Muscle layer of colon (tissue), 2 donors: ENCODE measurements around the gene GFY.

Experiments
- H3K27ac ChIP-seq: one replicate; pipeline ENCODE4 v1.7.0; 2013; ENCODE audit warnings: low read depth, mild to moderate bottlenecking, low read length, moderate library complexity
- H3K27me3 ChIP-seq, 2 donors: one replicate each; pipeline ENCODE4 v1.7.0; 2013; ENCODE audit warnings: low read length in 2 of 2, mild to moderate bottlenecking in 2 of 2; ENCODE audit not compliant: insufficient read depth in 2 of 2, control insufficient read depth in 1 of 2
- H3K36me3 ChIP-seq: one replicate; pipeline ENCODE4 v1.7.0; 2013; ENCODE audit warnings: mild to moderate bottlenecking, low read length; ENCODE audit not compliant: insufficient read depth
- H3K4me1 ChIP-seq: one replicate; pipeline ENCODE4 v1.7.0; 2013; ENCODE audit warnings: mild to moderate bottlenecking, low read length; ENCODE audit not compliant: insufficient read depth
- H3K4me3 ChIP-seq, 2 donors: one replicate each; pipeline ENCODE4 v1.7.0; 2013; ENCODE audit warnings: low read length in 2 of 2, low read depth in 1 of 2, mild to moderate bottlenecking in 1 of 2, moderate library complexity in 1 of 2
- H3K9ac ChIP-seq: one replicate; pipeline ENCODE4 v1.7.0; 2013; ENCODE audit warnings: low read length
- H3K9me3 ChIP-seq: one replicate; pipeline ENCODE4 v1.7.0; 2013; ENCODE audit warnings: mild to moderate bottlenecking, low read length
- donor health status: abdominal sarcoma.
- donor health status: Adenocarcinoma of cecum.

Gene GFY

GRCh38 chr19:49395581-49396407, 29.4 kb upstream of the GFY start:
- no peak overlapping the region for H3K4me3 ChIP-seq
- H3K9me3 ChIP-seq = no peaks in the 10 kb centered on the region
- peaks cover 0 to 14% of the 10 kb centered on the region in 2 donors for H3K27me3 ChIP-seq
- H3K4me1 ChIP-seq = no peaks in the 10 kb centered on the region
- no peak overlapping the region for H3K27ac ChIP-seq
- H3K9ac ChIP-seq = no peak overlapping the region
- H3K36me3 ChIP-seq = no peaks in the 10 kb centered on the region

- no peaks in the 10 kb centered on the region for H3K36me3 ChIP-seq
- no peaks in the 10 kb centered on the region for H3K4me1 ChIP-seq
- no peak overlapping the region for H3K9ac ChIP-seq
- no peak overlapping the region for H3K27ac ChIP-seq
- H3K9me3 ChIP-seq = no peaks in the 10 kb centered on the region
- H3K4me3 ChIP-seq = no peak overlapping the region
- peaks cover 0 to 14% of the 10 kb centered on the region in 2 donors for H3K27me3 ChIP-seq
Measured at GRCh38 chr19:49396738-49397505, 28.3 kb upstream of the GFY start.

GRCh38 chr19:49398001-49398615, 27.1 kb upstream of the GFY start:
- Histone ChIP-seq H3K4me3 (no peak overlapping the region), H3K36me3 (no peaks in the 10 kb centered on the region), H3K4me1 (no peaks in the 10 kb centered on the region), H3K9ac (no peak overlapping the region), H3K9me3 (no peaks in the 10 kb centered on the region), H3K27ac (no peak overlapping the region), H3K27me3 (peaks cover 0 to 14% of the 10 kb centered on the region in 2 donors)

- H3K27me3 ChIP-seq = peaks cover 0 to 13% of the 10 kb centered on the region in 2 donors
- no peaks in the 10 kb centered on the region for H3K36me3 ChIP-seq
- H3K27ac ChIP-seq = no peak overlapping the region
- no peaks in the 10 kb centered on the region for H3K9me3 ChIP-seq
- H3K4me1 ChIP-seq = no peaks in the 10 kb centered on the region
- H3K9ac ChIP-seq = no peak overlapping the region
- no peak overlapping the region for H3K4me3 ChIP-seq
Measured at GRCh38 chr19:49398931-49399330, 26.3 kb upstream of the GFY start.

- no peak overlapping the region for H3K4me3 ChIP-seq
- H3K4me1 ChIP-seq = no peaks in the 10 kb centered on the region
- peaks cover 0 to 2% of the 10 kb centered on the region in 2 donors for H3K27me3 ChIP-seq
- H3K9ac ChIP-seq = no peak overlapping the region
- no peak overlapping the region for H3K27ac ChIP-seq
- no peaks in the 10 kb centered on the region for H3K36me3 ChIP-seq
- H3K9me3 ChIP-seq = no peaks in the 10 kb centered on the region
Measured at GRCh38 chr19:49400029-49400428, 25.2 kb upstream of the GFY start.

GRCh38 chr19:49403404-49404187, 21.6 kb upstream of the GFY start:
- Histone ChIP-seq H3K4me1 (no peaks in the 10 kb centered on the region), H3K36me3 (no peaks in the 10 kb centered on the region), H3K4me3 (no peak overlapping the region), H3K9me3 (no peaks in the 10 kb centered on the region), H3K27ac (no peak overlapping the region), H3K27me3 (no peaks in the 10 kb centered on the region), H3K9ac (no peak overlapping the region)

- Histone ChIP-seq H3K4me1 (no peaks in the 10 kb centered on the region), H3K9me3 (no peaks in the 10 kb centered on the region), H3K36me3 (no peaks in the 10 kb centered on the region), H3K4me3 (no peak overlapping the region), H3K27me3 (no peaks in the 10 kb centered on the region), H3K27ac (no peak overlapping the region), H3K9ac (no peak overlapping the region)
Measured at GRCh38 chr19:49407079-49407478, 18.1 kb upstream of the GFY start.

- Histone ChIP-seq H3K27ac (no peak overlapping the region), H3K9me3 (no peaks in the 10 kb centered on the region), H3K36me3 (no peaks in the 10 kb centered on the region), H3K4me1 (no peaks in the 10 kb centered on the region), H3K4me3 (no peak overlapping the region), H3K9ac (no peak overlapping the region), H3K27me3 (no peaks in the 10 kb centered on the region)
Measured at GRCh38 chr19:49407482-49408015, 17.6 kb upstream of the GFY start.

- H3K27me3 ChIP-seq = no peaks in the 10 kb centered on the region
- H3K9ac ChIP-seq = no peak overlapping the region
- no peak overlapping the region for H3K27ac ChIP-seq
- H3K9me3 ChIP-seq = no peaks in the 10 kb centered on the region
- H3K36me3 ChIP-seq = no peaks in the 10 kb centered on the region
- no peak overlapping the region for H3K4me3 ChIP-seq
- no peaks in the 10 kb centered on the region for H3K4me1 ChIP-seq
Measured at GRCh38 chr19:49408816-49409440, 16.3 kb upstream of the GFY start.

- Histone ChIP-seq H3K4me1 (no peaks in the 10 kb centered on the region), H3K4me3 (no peak overlapping the region), H3K27ac (no peak overlapping the region), H3K9me3 (no peaks in the 10 kb centered on the region), H3K27me3 (no peaks in the 10 kb centered on the region), H3K36me3 (no peaks in the 10 kb centered on the region), H3K9ac (no peak overlapping the region)
Measured at GRCh38 chr19:49409441-49410029, 15.7 kb upstream of the GFY start.
